Measurements from ENCODE around the gene HSD3B7. TPM values are rescaled to one million over a fixed set of nuclear protein-coding genes. Genes with fewer than 3 reads are reported as not detected.

The HSD3B7 gene
- total RNA-seq, 4 donors from 2014 or later = 13.2 to 20.8 (median 16.0) TPM

GRCh38 chr16:30983289-30983889, 1.6 kb upstream of the HSD3B7 start:
- peaks cover 32% of the 10 kb centered on the region for H3K4me1 ChIP-seq
- DNase-seq (ENCODE audit: low spot score in 2 of 2) = no peak

GRCh38 chr16:30983898-30984610, 953 bp upstream of the HSD3B7 start:
- Histone ChIP-seq H3K27ac (no peak overlapping the region), H3K36me3 (peaks cover 55% of the 10 kb centered on the region), H3K27me3 (no peaks in the 10 kb centered on the region), H3K4me1 (peaks cover 32% of the 10 kb centered on the region), H3K4me3 (no peak overlapping the region), H3K9me3 (no peaks in the 10 kb centered on the region)
- WGBS = 80% methylated on average over 10 of the region's 14 CpGs
- DNase-seq (ENCODE audit: low spot score in 2 of 2) = peak in 1 of 2 donors; percentile 66
- TF ChIP-seq POLR2AphosphoS5 (IDR thresholded peaks at IDR 0.05) = no peak
- TF ChIP-seq CTCF (IDR thresholded peaks at IDR 0.05) = no peak
- TF ChIP-seq POLR2A (IDR thresholded peaks at IDR 0.05) = no peak
- no peak for TF ChIP-seq EP300 (IDR thresholded peaks at IDR 0.05)

More at GRCh38 chr16:30983289-30983889, 1.6 kb upstream of the HSD3B7 start:
- Histone ChIP-seq H3K27ac (peak overlapping the region; percentile 61), H3K27me3 (no peaks in the 10 kb centered on the region), H3K4me3 (no peak overlapping the region), H3K9me3 (no peaks in the 10 kb centered on the region), H3K36me3 (peaks cover 58% of the 10 kb centered on the region)
- TF ChIP-seq CTCF (IDR thresholded peaks at IDR 0.05) (no peak), POLR2AphosphoS5 (IDR thresholded peaks at IDR 0.05) (no peak)
- WGBS = 79% methylated on average over 17 of the region's 25 CpGs

GRCh38 chr16:30985401-30986128, 558 bp downstream of the HSD3B7 start:
- TF ChIP-seq EP300 (IDR thresholded peaks at IDR 0.05) (no peak), POLR2AphosphoS5 (IDR thresholded peaks at IDR 0.05) (no peak), POLR2A (IDR thresholded peaks at IDR 0.05) (no peak), CTCF (IDR thresholded peaks at IDR 0.05) (no peak)
- no peaks in the 10 kb centered on the region for H3K9me3 ChIP-seq
- WGBS = 41% methylated on average over 11 of the region's 20 CpGs
- peak in 1 of 2 donors; percentile 78 for DNase-seq (ENCODE audit: low spot score in 2 of 2)
- peaks cover 40% of the 10 kb centered on the region for H3K36me3 ChIP-seq
- no peaks in the 10 kb centered on the region for H3K27me3 ChIP-seq
- H3K4me3 ChIP-seq = peak overlapping the region; percentile 55
- H3K4me1 ChIP-seq = peaks cover 32% of the 10 kb centered on the region
- peak overlapping the region; percentile 70 for H3K27ac ChIP-seq

- peaks cover 32% of the 10 kb centered on the region for H3K4me1 ChIP-seq
- peak overlapping the region; percentile 70 for H3K27ac ChIP-seq
- peak overlapping the region; percentile 55 for H3K4me3 ChIP-seq
- no peaks in the 10 kb centered on the region for H3K9me3 ChIP-seq
- peaks cover 32% of the 10 kb centered on the region for H3K36me3 ChIP-seq
- peak in 1 of 2 donors; percentile 59 for DNase-seq (ENCODE audit: low spot score in 2 of 2)
- 92% methylated on average over 27 of the region's 29 CpGs for WGBS
- H3K27me3 ChIP-seq = no peaks in the 10 kb centered on the region
- TF ChIP-seq POLR2A (IDR thresholded peaks at IDR 0.05) (no peak), CTCF (IDR thresholded peaks at IDR 0.05) (no peak), EP300 (IDR thresholded peaks at IDR 0.05) (no peak), POLR2AphosphoS5 (IDR thresholded peaks at IDR 0.05) (no peak)
Observed at GRCh38 chr16:30986129-30986991, 1.4 kb downstream of the HSD3B7 start.

Measured in suprapubic skin (tissue), 4 donors.